GM12878 (cell line): ENCODE results near the gene CXXC5. TPM values are rescaled to one million over a fixed set of nuclear protein-coding genes. Genes with fewer than 3 reads are reported as not detected.
A peak's percentile ranks its signal among the peaks of the same experiment; 100 is the strongest.

Experiments used
- ATAC-seq: fragments of 200-7000 bp; cut with Tn5 transposase; 3 replicates; pipeline ENCODE4 v1.9.1; 2020; ENCODE audit warnings: mild to moderate bottlenecking, moderate library complexity
- BruUV-seq: library from RNA; stranded (reverse); fragments of 400-500 nt; replicated peaks from 2 replicates; lab custom pipeline; 2021; lab: Mats Ljungman, UMichigan
- CTCF ChIA-PET: fragments of 300-600 bp; sonication (Branson Sonifier 250); formaldehyde crosslinking; extraction: SDS; loops from one replicate; lab custom pipeline; 2021; ENCODE audit warnings: inconsistent platforms; lab: Yijun Ruan, JAX
- POLR2A ChIA-PET: fragments of 350-600 bp; formaldehyde crosslinking; extraction: SDS; loops from one replicate; lab custom pipeline; 2021; ENCODE audit warnings: inconsistent platforms; lab: Charles Lee
- RAD21 ChIA-PET: fragments of 300-600 bp; sonication (Branson Sonifier 250); formaldehyde crosslinking; loops from one replicate; lab custom pipeline; 2023; ENCODE audit warnings: antibody characterized with exemption; ENCODE audit not compliant: unreplicated experiment; lab: Charles Lee
- SMC1A ChIA-PET: fragments of 300-600 bp; sonication (Branson Sonifier 250); formaldehyde crosslinking; loops from one replicate; lab custom pipeline; 2023; ENCODE audit not compliant: unreplicated experiment, uncharacterized antibody; lab: Charles Lee
- DNase-seq: peaks from one replicate; pipeline ENCODE4 v3.0.0-alpha.2; 2011; ENCODE audit warnings: low read depth, low spot score
- FAIRE-seq: peaks from 3 replicates; lab custom pipeline; 2011; peaks lifted over from hg19 to GRCh38; lab: Jason Lieb, UNC
- H2AFZ ChIP-seq: 2 replicates; pipeline ENCODE4 v1.6.0; 2011; ENCODE audit warnings: low read depth, low read length, control low read depth; ENCODE audit not compliant: control insufficient read depth
- H3K27ac ChIP-seq: 2 replicates; pipeline ENCODE4 v1.5.1; 2011; ENCODE audit warnings: control low read depth; ENCODE audit not compliant: control insufficient read depth, insufficient read depth
- H3K27me3 ChIP-seq, 2 experiments: replicated peaks in 1 of 2; 2 replicates each; pipeline versions ENCODE4 v1.6.0 to v1.6.1; 2011; ENCODE audit warnings: low read length in 1 of 2; ENCODE audit not compliant: control insufficient read depth in 2 of 2, insufficient read depth in 2 of 2
- H3K36me3 ChIP-seq, 2 experiments: 2 replicates each; pipeline ENCODE4 v1.5.1; 2011; ENCODE audit warnings: low read length in 1 of 2; ENCODE audit not compliant: control insufficient read depth in 2 of 2, insufficient read depth in 2 of 2
- H3K4me1 ChIP-seq: 2 replicates; pipeline ENCODE4 v1.6.1; 2011; ENCODE audit warnings: mild to moderate bottlenecking, low read length, moderate library complexity, mixed read lengths; ENCODE audit not compliant: control insufficient read depth, insufficient read depth
- H3K4me2 ChIP-seq: 2 replicates; pipeline ENCODE4 v1.6.0; 2011; ENCODE audit warnings: control low read depth; ENCODE audit not compliant: control insufficient read depth, insufficient read depth
- H3K4me3 ChIP-seq: fragments of 200-600 bp; sonication (generic); 2 replicates; pipeline ENCODE4 v1.5.1; 2016
- H3K79me2 ChIP-seq: 2 replicates; pipeline ENCODE4 v1.6.0; 2011; ENCODE audit warnings: low read length; ENCODE audit not compliant: control insufficient read depth, insufficient read depth
- H3K9ac ChIP-seq: 2 replicates; pipeline ENCODE4 v1.8.0; 2011; ENCODE audit warnings: low read length, control low read depth, mixed read lengths; ENCODE audit not compliant: control insufficient read depth, insufficient read depth
- H3K9me3 ChIP-seq: replicated peaks from 3 replicates; pipeline ENCODE4 v1.5.1; 2011; ENCODE audit warnings: mild to moderate bottlenecking, low read length; ENCODE audit not compliant: control insufficient read depth, insufficient read depth
- H4K20me1 ChIP-seq: 2 replicates; pipeline ENCODE4 v1.6.0; 2011; ENCODE audit not compliant: control insufficient read depth, insufficient read depth
- EED ChIP-seq: sonication (generic); IDR thresholded peaks from 2 replicates; pipeline ENCODE4 v1.6.1; 2016; ENCODE audit warnings: antibody characterized with exemption, low read depth
- IKZF1 ChIP-seq: fragments of 450-650 bp; conservative IDR thresholded peaks from 2 replicates; pipeline ENCODE4 v1.6.1; 2017; ENCODE audit warnings: antibody characterized with exemption, mild to moderate bottlenecking
- LARP7 ChIP-seq: fragments of 450-650 bp; IDR thresholded peaks from 2 replicates; pipeline ENCODE4 v1.6.1; 2017; ENCODE audit warnings: mild to moderate bottlenecking
- NBN ChIP-seq: fragments of 450-650 bp; IDR thresholded peaks from 2 replicates; pipeline ENCODE4 v1.6.1; 2016
- NFXL1 ChIP-seq: fragments of 450-650 bp; IDR thresholded peaks from 2 replicates; pipeline ENCODE4 v1.6.1; 2017; ENCODE audit warnings: antibody characterized with exemption, mild to moderate bottlenecking, borderline replicate concordance
- RBBP5 ChIP-seq: fragments of 200-600 bp; sonication (generic); conservative IDR thresholded peaks from 2 replicates; pipeline ENCODE4 v1.6.1; 2016
- SMARCA5 ChIP-seq: fragments of 450-650 bp; IDR thresholded peaks from 2 replicates; pipeline ENCODE4 v1.6.1; 2017; ENCODE audit warnings: mild to moderate bottlenecking
- YY1 ChIP-seq: IDR thresholded peaks from 2 replicates; pipeline ENCODE4 v1.6.1; 2011; ENCODE audit warnings: low read depth, mild to moderate bottlenecking, low read length
- WGBS: methylation state at CpG from one replicate; pipeline ENCODE4 v1.1.6; 2016; ENCODE audit warnings: low lambda C conversion rate; ENCODE audit not compliant: insufficient replicate concordance, insufficient coverage; ENCODE audit errors: missing lambda C conversion rate; 5-methylcytosine and 5-hydroxymethylcytosine counted together
- in situ Hi-C: fragments of 300-500 bp; cut with MboI; formaldehyde crosslinking; loops from 9 replicates; pipeline ENCODE4 v1.14.3; 2018; ENCODE audit warnings: mixed read lengths
- intact Hi-C: fragments of 100-400 bp; cut with micrococcal nuclease; formaldehyde crosslinking; loops from one replicate; pipeline ENCODE4 v1.14.2; 2022; ENCODE audit not compliant: unreplicated experiment
- polyA plus RNA-seq, 11 experiments: library from polyadenylated mRNA; depleted of rRNA in 4 of 11; unstranded in 6 of 11; stranded (reverse) in 5 of 11; fragments of >200 nt; fragmentation: Nextera tagmentation in 4 of 11; fragmentation: Illumina TruSeq in 1 of 11; extraction: Ambion mirVana in 4 of 11; extraction: Trizol in 1 of 11; gene quantifications; 1 replicate in 1 of 11; 2 replicates in 10 of 11; pipeline versions ENCODE4 v1.2.1 to v1.2.3, GENCODE V29; 2011 to 2016; ENCODE audit warnings: inconsistent platforms in 2 of 11, missing spikeins in 2 of 11, low read depth in 1 of 11
- total RNA-seq, 4 experiments: library from RNA; depleted of rRNA in 3 of 4; stranded (reverse); fragments of >200 nt in 3 of 4; fragmentation: Illumina TruSeq in 1 of 4; extraction: Trizol in 1 of 4; gene quantifications; 2 replicates each; pipeline versions ENCODE4 v1.2.1 to v1.2.3, GENCODE V29; 2013 to 2021

Gene CXXC5
- total and polyA plus RNA-seq, 10 of the 15 experiments (the other 5 are each of a cell fraction or from before 2014, with no cell fraction given), result 1.8 to 90.8 (median 40.7) TPM

DNA sequence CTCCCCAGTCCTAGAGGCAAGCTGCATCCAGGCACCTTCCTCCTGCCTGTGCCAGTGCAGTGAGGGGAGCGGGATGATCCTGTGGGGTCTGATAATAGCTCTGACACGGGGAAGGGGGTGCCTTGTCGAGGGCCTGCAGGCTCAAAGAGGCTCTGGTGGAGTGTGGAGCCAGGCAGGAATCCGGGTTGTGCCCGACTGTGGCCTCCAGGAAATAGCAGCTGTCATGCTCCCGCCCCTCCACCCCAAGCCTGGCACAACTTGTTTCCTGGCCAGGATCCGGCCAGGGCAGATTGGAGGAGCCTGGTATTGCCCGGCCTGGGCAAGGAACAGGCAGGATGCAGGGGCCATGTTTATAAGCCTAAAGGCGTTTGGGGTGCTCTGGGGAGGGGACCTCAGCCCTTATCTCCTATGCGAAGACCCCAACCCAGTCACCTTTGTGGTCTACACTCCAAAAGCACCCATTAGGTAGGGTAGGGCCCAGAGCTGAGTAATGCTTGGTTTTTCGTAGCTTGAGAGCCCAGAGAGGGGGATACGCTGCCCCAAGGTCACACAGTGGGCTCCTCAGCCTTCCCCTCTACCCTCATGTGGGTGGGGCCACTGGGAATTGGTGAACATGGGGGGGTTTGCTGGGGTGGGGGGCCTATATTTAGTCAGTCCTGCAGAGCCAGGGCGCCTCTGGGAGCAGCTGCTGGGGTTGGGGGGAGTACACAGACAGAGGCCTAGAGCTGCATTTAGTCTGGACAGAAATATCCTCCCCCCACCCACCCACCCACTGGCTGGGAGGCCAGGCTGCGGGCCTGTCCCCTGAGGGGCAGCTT, 12.2 kb downstream of the CXXC5 start:
- CTCF ChIA-PET, result interaction anchor here (0.6 to 3.8 kb wide), 8 partner anchors 9 to 107 kb away, joined by 3 to 24 read pairs (median 9); no protein-coding TSS in a partner anchor
- Histone ChIP-seq H4K20me1 (peaks cover 4% of the 10 kb centered on the region; the same call in 1 of the 2 replicates), H3K27me3 (no peaks in the 10 kb centered on the region), H3K27ac (peak overlapping the region; percentile 80), H3K4me2 (peak overlapping the region; percentile 93), H3K79me2 (peaks cover 97% of the 10 kb centered on the region), H3K9ac (peak overlapping the region; percentile 76), H3K4me1 (peaks cover 97% of the 10 kb centered on the region), H2AFZ (no peak overlapping the region), H3K4me3 (peak overlapping the region; percentile 64; the same call in 1 of the 2 replicates), H3K9me3 (no peaks in the 10 kb centered on the region), H3K36me3 (peaks cover 3 to 13% of the 10 kb centered on the region in 2 experiments; a peak in 3 of 4 replicates)
- in situ Hi-C loops, result no loop called here
- POLR2A ChIA-PET, result interaction anchor here (0.6 to 16.9 kb wide), 10 partner anchors 10 to 376 kb away, joined by 3 to 163 read pairs (median 8); partner anchors contain the start of gene CXXC5
- FAIRE-seq (no peak), DNase-seq (no peak), ATAC-seq (no peak; the same call in 2 of the 3 replicates)
- TF ChIP-seq IKZF1, result peak; percentile 21; the same call in 1 of the 2 replicates
- 0 out of 2 replicates have a peak, but pooled peaks have one; percentile 38 for TF ChIP-seq NFXL1
- TF ChIP-seq YY1, result 0 out of 2 replicates have a peak, but pooled peaks have one; percentile 21
- no peak for TF ChIP-seq NBN
- TF ChIP-seq SMARCA5, result peak; percentile 11; the same call in 1 of the 2 replicates
- 0 out of 2 replicates have a peak, but pooled peaks have one; percentile 29 for TF ChIP-seq EED
- 0 out of 2 replicates have a peak, but pooled peaks have one; percentile 4 for TF ChIP-seq LARP7
- no peak for TF ChIP-seq RBBP5
- SMC1A ChIA-PET, result interaction anchor here (1.2 to 13.6 kb wide), 8 partner anchors 9 to 106 kb away, joined by 3 to 151 read pairs (median 5); partner anchors contain the start of gene CXXC5
- 15% methylated on average over 14 of the region's 14 CpGs for WGBS
- intact Hi-C loops, result loop anchor here (5.0 kb wide), 1 partner anchor 203 kb away; no protein-coding TSS in a partner anchor
- RAD21 ChIA-PET, result interaction anchor here (1.0 to 14.6 kb wide), 10 partner anchors 8 to 238 kb away, joined by 3 to 186 read pairs (median 13); partner anchors contain the start of gene CXXC5
- BruUV-seq, result no TSS peak
